Activated gamma-delta T cell (primary cell): ENCODE data around the gene NRCAM.

Source experiments
- DNase-seq: peaks from one replicate; lab custom pipeline; 2025; lab: John Stamatoyannopoulos, UW

The NRCAM gene

DNA sequence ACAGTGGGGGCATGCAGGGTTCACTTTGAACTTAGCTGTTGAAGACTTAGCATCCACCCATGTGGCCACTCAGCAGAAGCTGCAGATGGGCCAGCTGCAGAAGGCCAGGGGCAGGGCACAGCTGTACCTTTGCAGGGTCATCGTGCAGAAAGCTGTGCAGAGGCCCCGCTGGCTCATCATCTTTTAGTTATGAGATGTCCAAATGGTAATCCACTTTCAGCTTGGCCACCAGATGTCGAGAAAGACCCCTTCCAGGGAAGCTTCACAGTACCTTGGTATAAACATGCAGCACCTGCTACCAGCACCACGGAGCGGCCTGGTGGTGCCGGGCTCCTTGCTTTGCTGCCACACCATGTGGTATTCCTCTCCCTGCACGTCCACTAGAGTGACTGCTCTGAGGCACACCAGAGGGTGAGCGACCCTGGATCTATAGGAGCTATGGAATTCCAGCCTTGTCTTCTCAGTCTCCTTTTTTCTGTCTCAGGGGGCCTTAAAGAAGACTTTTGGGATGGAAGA lies 251.9 kb downstream of the NRCAM start:
- DNase-seq: no peak

DNA sequence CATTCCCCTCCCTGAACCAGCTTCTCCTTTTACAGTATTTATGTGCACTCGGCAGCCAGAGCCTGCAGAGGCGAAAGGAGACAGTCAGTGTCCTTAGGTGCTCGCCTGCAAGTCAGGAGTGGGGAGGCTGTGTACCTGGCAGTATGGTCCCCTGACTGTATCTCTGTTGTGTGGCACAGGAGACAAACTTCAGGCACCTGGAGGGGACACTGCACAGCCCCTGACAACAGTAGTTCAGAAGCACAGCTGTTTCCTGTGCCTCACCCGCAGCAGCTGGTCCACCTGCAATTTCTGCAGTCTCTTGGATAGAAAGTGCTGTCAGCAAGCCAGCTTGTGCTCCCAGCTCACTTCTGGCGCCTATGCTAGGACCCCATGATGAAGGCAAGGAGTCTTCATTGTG lies 252.7 kb downstream of the NRCAM start:
- no peak for DNase-seq

DNA sequence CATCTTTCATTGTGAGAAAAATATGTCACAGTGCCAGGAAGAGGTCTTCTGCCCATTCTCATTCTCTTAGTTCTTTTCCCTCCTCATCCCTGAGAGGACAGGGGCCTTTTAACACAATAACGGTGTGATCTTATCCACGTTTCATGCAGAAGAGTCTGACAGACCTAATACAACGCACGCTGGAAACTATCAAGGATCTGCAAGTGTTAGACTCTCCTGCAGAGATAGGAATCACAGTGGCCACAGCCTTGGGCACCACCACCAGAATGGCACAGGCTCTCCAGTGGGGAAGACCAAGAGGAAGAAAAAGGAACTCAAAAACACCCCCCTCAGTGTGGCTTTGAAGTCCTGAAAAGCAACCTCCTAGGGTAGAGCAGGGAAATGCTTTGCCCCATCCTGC lies 253.5 kb downstream of the NRCAM start:
- no peak for DNase-seq

DNA sequence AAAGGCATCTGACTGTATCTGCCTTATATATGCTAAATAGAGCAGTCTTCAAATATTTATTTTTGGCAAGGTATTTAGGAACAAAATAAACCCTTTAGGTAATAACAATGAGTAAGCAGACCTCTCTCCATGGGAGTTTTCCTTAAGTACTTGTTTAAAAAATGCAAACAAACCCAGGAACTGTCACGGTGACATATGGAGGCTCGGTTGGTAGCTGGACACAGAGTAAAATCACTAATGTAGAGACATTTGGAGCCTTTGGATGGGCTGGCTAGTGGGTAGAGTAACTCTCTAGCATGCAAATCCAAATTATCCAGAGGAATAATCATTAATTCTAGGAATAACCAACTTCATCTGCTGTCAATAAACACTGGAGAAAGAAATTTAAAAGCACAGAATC lies 254.5 kb downstream of the NRCAM start:
- DNase-seq: no peak

DNA sequence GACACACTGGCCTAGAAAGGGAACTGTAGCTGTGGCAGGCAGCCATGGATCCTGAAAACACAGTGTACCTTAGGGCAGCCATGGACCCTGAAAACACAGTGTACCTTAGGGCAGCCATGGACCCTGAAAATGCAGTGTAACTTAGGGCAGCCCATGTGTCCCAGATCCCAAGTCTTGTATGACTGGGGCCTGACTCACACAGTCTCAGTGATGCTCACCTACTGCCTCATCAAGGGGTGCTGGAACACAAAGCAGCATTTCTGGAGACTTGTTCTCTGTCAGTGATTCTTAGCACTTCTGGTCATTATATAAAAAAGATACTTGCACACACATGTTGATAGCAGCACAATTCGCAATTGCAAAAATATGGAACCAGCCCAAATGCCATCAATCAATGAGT lies 255.9 kb downstream of the NRCAM start:
- DNase-seq: no peak

DNA sequence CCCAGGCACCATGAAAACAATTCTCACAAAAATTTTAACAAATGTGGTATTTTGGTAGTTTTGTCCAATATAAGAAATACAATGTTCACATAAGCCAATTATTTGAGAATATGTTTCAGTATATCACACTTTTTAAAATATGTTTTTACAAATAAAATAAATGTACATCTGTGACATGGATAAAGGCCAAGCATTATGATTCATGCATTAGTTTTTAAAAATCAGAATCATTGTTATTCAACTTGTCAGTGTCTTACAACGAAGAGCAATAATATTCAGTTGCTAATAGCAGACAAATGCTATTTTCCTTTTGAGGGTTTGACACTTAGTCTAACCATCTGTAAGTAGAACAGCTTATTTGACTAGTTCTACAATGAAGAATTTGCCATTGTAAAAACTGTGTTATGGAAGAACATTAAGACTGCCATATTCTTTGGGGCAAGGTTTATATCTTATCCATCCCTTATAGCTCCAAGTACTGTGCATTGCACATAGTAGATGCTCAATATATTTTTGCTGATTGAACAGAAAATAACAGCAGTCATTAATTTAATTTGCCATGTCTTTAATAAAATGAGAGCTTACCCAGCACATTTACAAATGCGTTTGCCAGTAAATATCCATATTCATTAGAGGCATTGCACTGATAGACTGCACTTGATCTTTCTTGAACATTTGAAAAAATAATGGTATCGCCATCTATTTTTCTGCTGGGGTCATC lies 258.7 kb downstream of the NRCAM start:
- DNase-seq: no peak

DNA sequence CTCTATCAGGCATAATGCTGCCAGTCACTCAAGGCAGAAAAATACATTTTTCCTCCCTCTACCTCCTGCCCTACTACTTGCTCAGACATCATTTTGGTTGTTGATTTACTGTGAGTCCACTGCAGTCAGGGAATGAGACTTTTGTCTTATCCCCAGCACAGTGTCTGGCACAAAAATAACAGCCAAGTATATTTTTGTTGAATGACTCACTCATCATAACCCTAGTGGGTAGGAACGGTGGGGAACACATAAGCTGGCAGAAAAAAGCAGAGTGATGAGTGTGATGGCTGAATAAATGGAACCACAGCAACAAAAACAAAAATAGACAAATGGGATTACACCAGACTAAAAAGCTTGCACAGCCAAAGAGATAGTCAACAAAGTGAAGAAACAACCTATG lies 260.2 kb downstream of the NRCAM start:
- DNase-seq: no peak

DNA sequence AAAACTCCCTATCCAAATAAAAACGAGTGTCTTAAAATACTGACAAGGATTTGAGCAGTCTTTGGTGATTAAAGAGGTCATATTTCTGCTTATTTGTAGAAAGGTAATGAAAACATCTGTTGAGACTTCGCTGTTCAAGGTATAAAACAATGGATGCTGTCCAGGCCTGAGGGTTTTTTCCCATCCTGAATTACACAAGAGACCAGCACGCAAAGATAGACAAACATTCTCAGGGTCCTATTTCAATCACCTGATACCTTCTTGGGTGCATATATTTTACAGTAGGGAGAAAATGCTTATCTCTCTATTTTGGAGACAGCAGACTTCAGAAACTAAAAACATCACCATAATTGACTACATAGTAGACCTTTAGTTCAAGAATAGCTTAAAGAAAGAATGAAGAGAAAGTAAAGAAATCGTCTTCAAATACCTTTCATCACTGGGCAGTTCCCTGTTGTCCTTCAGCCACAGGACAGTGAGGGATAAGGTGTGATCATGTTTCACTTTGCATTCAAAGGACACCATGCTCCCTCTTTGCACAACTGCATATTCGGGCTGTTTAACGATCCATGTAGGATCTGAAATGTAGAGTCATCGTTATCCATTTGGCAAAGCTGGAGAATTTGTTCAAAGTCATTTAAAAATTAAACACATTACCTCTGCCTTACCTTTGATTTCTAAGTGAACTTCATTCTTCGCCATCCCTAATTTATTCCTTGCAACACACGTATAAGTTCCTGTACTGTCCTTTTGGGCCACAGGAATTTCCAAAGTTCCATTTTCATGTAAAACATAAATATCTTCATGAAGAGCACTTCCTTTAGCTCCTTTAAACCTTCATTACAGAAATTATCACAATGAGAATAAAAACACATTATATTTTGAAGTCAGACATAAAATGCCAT lies 262.4 kb downstream of the NRCAM start:
- DNase-seq: no peak

DNA sequence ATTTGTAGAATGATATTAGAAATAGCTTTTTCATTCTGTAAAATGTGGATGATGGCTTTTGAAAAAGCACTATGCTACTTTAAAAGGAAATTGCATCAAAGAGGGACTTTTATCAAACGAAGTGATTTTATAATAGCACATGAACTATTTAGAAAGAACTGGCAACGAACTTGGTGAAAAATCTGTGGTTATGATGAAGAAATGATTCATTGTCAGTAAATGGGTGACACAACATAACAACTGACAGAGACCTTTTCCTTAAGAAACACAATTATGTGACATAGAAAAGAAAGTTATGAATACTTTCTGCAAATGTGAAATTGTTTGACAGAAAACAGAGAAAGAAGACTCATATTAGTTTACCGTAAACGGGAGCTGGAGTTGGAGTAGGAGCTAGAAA lies 265.3 kb downstream of the NRCAM start:
- no peak for DNase-seq

DNA sequence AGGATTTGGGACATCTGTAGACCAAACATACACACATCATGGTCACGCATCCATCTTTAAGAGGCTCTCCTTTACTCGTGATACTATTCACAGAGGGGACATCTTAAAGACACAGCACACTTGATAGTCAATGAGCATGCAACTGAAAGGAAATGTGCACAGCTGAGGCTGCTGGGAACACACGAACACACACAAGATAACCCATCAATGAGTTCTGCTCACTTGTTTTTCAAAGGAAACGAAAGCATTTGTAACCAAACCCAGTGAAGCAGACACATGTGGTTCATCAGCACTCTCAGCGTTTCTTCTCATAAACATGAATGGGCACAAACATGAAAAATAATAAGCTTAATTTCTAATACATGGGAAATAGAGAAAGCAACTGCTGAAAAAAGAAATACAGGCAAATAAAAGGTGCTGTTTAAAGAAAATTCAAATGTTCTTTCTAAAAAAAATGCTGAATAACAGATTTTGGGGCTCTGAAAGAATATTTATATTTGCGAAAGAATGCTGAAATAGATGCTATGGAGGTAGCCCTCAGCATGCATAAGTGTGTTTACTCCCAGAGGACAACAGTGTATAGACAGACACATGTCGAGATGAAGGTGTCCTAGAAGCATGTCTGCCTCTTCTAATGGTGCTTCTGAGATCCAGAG lies 266.4 kb downstream of the NRCAM start:
- no peak for DNase-seq

DNA sequence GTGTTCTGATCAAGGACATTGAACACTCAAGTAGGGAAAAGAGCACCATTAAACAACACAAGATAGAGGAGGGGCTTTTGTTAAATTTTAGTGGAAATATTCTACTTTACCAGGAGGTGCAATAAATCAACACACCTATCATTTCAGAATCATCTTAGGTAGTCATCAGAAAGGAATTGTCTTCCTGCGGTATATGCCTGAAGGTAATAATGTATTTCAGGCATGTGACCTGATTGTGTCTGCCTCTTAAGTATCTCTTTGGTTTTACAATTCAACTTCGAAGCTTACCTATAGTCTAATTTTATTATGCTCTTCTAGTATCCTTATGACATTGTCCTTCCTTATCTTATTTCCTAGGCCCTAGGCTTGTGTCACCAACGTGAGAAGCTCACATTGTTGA lies 267.5 kb downstream of the NRCAM start:
- DNase-seq: no peak

DNA sequence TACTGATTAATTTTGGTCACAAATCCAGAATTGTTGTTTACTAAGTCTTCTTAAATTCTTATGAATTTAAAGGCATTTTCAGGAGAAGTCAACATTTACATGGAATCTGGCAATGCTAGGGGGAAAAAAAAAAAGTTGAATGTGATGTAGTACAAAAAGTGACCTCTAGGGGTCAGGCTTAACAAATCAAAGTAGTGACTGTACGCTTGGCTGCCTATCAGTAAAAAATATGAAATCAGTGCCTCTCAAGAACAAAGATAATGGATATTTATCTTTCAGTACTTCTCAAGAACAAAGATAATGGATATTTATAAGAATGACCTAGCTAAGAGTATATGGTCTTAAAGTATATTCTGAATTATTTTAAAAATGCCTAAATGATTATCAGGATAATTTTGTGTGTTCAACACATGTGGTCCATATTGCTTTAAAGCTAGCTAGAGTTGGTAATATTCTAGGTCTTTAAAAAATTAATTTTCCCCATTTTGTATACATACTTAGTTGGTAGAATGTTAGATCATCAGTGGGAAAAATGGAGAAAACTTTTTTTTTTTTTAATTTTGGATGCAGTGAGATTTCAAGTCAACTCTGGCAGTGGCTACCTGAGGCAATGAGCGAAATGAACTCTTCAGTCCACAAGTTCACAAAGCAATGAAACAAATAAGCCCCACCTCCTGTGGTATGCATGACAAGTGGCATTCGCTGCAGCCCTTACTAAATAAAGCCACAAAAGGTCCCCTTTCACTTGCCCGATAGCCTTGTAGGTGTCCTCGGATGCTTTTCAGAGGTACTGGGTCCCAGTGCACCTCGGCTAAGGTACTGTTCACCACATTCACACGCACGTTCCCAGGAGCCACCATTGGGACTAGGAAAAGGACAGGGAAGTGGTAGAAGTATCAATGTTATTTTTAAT lies 274.9 kb downstream of the NRCAM start:
- no peak for DNase-seq

DNA sequence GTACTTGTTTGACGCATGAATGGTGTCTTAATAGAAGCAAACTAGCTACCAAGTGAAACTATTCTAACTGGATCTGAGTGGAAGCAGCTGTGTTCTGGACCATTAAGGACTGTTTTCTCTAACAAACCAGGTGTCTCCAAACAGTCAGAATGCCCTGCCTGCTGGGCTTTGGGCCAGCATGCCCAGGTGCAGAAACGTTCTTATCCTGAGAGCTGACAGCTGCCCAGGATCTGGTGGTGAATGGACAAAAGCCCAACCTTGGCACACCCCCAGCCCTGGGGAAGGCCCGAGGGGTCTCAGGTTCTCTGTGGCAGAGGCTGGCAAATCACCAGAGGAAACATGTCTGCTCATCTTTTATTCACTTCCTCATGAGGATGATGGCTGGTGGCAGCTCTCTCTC lies 277.8 kb downstream of the NRCAM start:
- no peak for DNase-seq

DNA sequence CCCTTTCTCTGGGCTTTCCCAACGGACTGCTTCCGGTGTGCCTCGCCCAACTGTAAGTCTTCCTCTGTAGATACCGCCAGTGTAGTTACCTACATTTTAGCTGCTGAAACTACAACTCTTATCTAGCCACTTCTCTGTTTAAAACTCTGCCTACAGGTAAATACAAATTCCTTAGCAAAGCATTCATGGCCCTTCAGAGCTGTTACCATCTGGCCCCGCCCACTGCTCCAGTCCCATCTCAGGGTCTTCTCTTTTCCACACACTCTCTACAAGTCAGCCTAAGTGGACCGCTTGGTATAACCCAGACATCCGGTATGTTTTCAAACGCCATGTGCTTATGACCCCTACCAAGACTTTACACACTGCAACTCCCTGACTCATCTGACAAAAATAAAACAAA lies 285.1 kb downstream of the NRCAM start:
- DNase-seq: no peak

DNA sequence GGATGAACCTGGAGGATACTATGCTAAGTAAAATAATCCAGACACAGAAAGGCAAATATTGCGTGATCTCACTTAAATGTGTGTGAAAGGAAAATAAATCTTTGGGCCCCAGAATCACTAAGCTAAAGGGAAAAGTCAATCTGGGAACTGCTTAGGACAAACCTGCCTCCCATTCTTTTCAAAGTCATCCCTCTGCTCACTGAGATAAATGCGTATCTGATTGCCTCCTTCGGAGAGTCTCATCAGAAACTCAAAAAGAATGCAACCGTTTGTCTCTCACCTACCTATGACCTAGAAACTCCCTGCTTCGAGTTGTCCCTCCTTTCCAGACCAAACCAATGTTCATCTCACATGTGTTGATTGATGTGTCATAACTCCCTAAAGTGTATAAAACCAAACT lies 286.0 kb downstream of the NRCAM start:
- DNase-seq: no peak

DNA sequence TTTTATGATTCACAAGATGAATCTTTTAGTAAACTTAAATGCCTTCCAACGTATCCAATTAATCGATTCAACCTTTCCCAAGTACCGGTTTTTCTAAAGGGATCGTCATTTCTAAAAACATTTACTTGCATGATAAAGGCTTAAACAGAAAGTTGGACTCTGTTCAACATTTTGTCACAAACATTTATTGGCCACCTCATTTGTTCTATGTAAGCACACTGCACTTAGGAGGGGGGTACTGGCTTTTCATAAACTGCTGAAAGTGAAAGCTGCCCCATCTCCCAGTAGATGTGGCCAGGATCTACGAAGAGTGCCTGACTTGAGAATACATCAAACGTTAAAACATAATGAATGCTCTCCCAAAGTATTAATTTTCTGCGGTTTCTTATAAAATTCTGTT lies 288.8 kb downstream of the NRCAM start:
- no peak for DNase-seq

DNA sequence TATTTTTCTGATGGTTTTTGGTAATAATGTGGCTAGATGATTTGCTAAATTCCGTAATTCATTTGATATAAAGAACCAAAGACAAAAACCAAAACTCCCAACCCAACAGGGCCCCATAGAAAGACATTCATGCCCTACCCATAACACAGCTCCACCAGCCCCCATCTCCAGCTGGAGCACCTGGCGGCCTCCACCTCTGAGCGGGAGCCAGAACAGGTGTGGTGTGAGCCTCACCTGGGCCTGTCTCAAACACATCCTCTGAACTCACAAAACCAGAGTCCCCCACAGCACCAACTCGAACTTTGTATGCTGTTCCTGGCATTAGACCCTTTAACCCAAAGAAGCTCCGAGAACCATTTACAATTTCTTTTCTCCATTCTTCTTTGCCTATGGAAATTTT lies 289.5 kb downstream of the NRCAM start:
- DNase-seq: no peak

DNA sequence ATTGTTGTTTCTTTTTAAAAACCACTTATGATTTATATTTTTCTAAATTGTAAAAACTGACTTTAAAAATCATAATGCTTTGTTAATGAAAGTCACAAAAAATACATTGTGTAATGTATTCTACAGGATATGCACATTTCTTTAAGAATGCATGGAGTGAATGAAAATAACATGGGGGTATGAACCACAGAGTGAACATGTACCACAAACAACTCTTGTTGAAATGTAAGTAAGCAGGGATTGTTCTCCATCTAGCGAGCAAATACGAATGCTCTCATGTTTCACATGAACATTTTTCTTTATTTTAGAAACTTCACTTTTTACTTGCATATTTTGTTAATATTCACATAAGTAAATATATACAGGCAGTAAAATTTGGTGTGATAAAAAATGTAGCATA lies 290.5 kb downstream of the NRCAM start:
- no peak for DNase-seq

DNA sequence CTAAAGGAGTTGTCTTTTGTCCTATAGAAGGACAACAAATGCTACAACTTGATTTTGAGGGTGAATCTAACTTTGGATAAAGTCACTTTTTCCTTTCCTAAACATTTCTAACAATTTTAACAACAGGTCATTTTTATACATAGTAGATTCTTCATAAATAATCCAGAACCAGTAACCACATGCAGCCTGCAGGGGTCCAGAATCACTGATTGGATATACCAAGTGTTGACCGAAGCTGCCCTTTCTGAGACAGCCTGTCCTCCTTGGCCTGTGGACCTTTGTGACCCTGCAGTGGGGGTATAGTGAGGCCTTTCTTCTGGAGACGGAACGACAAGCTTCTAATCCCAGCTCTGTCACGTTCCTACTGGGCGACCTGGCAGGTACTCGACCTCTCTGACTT lies 291.3 kb downstream of the NRCAM start:
- no peak for DNase-seq

DNA sequence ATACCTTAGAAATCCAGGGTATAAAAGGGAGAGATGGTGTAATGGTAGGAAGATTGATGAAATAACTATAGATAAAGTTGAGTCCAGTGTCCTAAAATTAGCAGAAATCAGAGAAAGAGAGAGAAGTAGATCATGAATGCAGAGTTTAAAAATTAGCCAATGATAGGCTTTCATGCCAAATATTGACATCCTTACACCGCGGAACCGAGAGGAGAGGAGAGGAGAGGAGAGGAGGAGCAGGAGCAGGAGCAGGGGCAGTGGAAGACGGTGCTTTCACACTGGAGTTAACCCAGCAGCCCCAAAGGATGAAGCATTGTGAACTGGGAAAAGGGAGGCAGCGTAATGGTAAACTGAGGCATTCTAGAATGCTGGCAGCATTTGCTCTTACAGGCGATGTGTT lies 291.9 kb downstream of the NRCAM start:
- DNase-seq: no peak

DNA sequence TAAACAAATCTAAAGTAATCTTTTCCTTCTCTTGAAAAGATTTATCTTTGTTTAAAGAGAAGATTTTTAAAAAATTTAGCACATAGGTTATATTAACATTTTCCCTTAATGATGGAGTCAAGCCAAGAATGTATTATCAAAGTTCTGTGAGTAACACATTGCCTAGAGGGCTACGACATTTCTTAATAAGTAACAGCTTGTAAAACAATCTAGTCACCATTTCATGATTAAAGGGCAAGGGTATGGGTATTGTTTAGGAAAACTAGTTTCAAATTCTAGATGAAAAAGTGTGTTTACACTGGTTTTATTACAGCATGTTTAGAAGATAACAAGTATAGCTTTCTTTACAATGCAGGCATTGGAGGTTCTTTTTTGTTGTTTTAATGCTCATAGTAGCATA lies 297.5 kb downstream of the NRCAM start:
- DNase-seq: no peak
